CD4-positive, CD25-positive, alpha-beta regulatory T cell (primary cell): ENCODE measurements around the gene SORCS2. TPM values are rescaled to one million over a fixed set of nuclear protein-coding genes. Genes with fewer than 3 reads are reported as not detected.
A peak's percentile ranks its signal among the peaks of the same experiment; 100 is the strongest.

Experiments used
- ATAC-seq, 2 donors: fragments of 150-1000 bp; cut with Tn5 transposase; one replicate each; pipeline ENCODE4 v1.10.0; 2021; ENCODE audit warnings: low read depth in 2 of 2, moderate number of reproducible peaks in 2 of 2, moderate library complexity in 1 of 2
- DNase-seq, 3 donors: peaks; one replicate each; pipeline versions ENCODE4 v3.0.0 to v3.0.0-alpha.2; 2012 to 2022; ENCODE audit warnings: mixed read lengths in 1 of 3
- H3K27ac ChIP-seq: one replicate; pipeline ENCODE4 v1.7.0; 2013; ENCODE audit warnings: mild to moderate bottlenecking, low read length; ENCODE audit not compliant: insufficient read depth, poor library complexity, severe bottlenecking
- H3K27me3 ChIP-seq: one replicate; pipeline ENCODE4 v1.7.0; 2013; ENCODE audit warnings: low read length; ENCODE audit not compliant: control insufficient read depth, insufficient read depth
- H3K36me3 ChIP-seq: one replicate; pipeline ENCODE4 v1.7.0; 2013; ENCODE audit warnings: mild to moderate bottlenecking, low read length, moderate library complexity; ENCODE audit not compliant: control insufficient read depth, insufficient read depth
- H3K4me1 ChIP-seq: 2 replicates; pipeline ENCODE4 v1.7.0; 2013; ENCODE audit warnings: mild to moderate bottlenecking, low read length; ENCODE audit not compliant: insufficient read depth, control insufficient read depth, poor library complexity, severe bottlenecking
- H3K4me3 ChIP-seq: one replicate; pipeline ENCODE4 v1.7.0; 2013; ENCODE audit warnings: low read depth, mild to moderate bottlenecking, low read length, moderate library complexity
- H3K9me3 ChIP-seq, 2 experiments: 1 replicate in 1 of 2; 2 replicates in 1 of 2; pipeline ENCODE4 v1.7.0; 2013; ENCODE audit warnings: low read length in 2 of 2, mild to moderate bottlenecking in 1 of 2, moderate library complexity in 1 of 2; ENCODE audit not compliant: control insufficient read depth in 2 of 2
- H3K27ac Mint-ChIP-seq, 3 donors: one replicate each; pipeline ENCODE4 v1.8.0; 2020 to 2022; ENCODE audit warnings: mild to moderate bottlenecking in 3 of 3, mixed read lengths in 3 of 3, moderate library complexity in 2 of 3
- H3K27me3 Mint-ChIP-seq: one replicate; pipeline ENCODE4 v1.8.0; 2022; ENCODE audit warnings: mild to moderate bottlenecking, mixed read lengths
- H3K36me3 Mint-ChIP-seq: one replicate; pipeline ENCODE4 v1.8.0; 2020; ENCODE audit warnings: mixed read lengths
- H3K4me1 Mint-ChIP-seq, 4 donors: one replicate each; pipeline ENCODE4 v1.8.0; 2020 to 2022; ENCODE audit warnings: mixed read lengths in 4 of 4, mild to moderate bottlenecking in 1 of 4
- H3K4me3 Mint-ChIP-seq, 4 donors: one replicate each; pipeline ENCODE4 v1.8.0; 2020 to 2022; ENCODE audit warnings: mild to moderate bottlenecking in 4 of 4, mixed read lengths in 4 of 4, moderate library complexity in 3 of 4
- H3K9me3 Mint-ChIP-seq, 7 donors: one replicate each; pipeline ENCODE4 v1.8.0; 2020 to 2022; ENCODE audit warnings: mixed read lengths in 7 of 7, mild to moderate bottlenecking in 3 of 7, moderate library complexity in 2 of 7
- polyA plus RNA-seq, 4 donors: library from polyadenylated mRNA; unstranded; fragments of 300-500 nt; fragmentation: Illumina TruSeq; gene quantifications; one replicate each; pipeline ENCODE4 v1.2.3, GENCODE V29; 2021
- total RNA-seq: library from RNA; stranded (reverse); gene quantifications from one replicate; pipeline ENCODE4 v1.2.3, GENCODE V29; 2022

SORCS2 gene
- total and polyA plus RNA-seq, 5 donors from 2014 or later, result not detected

- ATAC-seq (no peak), DNase-seq (no peak)
- Histone ChIP-seq H3K4me3 (no peak overlapping the region), H3K4me1 (no peaks in the 10 kb centered on the region), H3K9me3 (no peaks in the 10 kb centered on the region), H3K36me3 (no peaks in the 10 kb centered on the region), H3K27me3 (no peaks in the 10 kb centered on the region), H3K27ac (no peak overlapping the region)
- Mint-ChIP-seq H3K4me1 (no peaks in the 10 kb centered on the region), H3K27me3 (peaks cover 6% of the 10 kb centered on the region), H3K4me3 (no peak overlapping the region), H3K36me3 (no peaks in the 10 kb centered on the region), H3K27ac (no peak overlapping the region), H3K9me3 (peaks cover 0 to 1% (median 0%) of the 10 kb centered on the region in 7 donors)
These were observed 321.3 kb downstream of the SORCS2 start for GRCh38 chr4:7513671-7514070.

- no peaks in the 10 kb centered on the region for H3K27me3 ChIP-seq
- H3K4me3 ChIP-seq, result no peak overlapping the region
- Mint-ChIP-seq H3K4me1 (no peaks in the 10 kb centered on the region), H3K9me3 (peaks cover 0 to 1% (median 0%) of the 10 kb centered on the region in 7 donors), H3K4me3 (no peak overlapping the region), H3K36me3 (no peaks in the 10 kb centered on the region), H3K27me3 (peaks cover 6% of the 10 kb centered on the region), H3K27ac (peak overlapping the region in 1 of 3 donors; percentile 74)
- H3K36me3 ChIP-seq, result no peaks in the 10 kb centered on the region
- DNase-seq, result no peak
- H3K9me3 ChIP-seq, result no peaks in the 10 kb centered on the region
- no peak overlapping the region for H3K27ac ChIP-seq
- ATAC-seq, result no peak
- H3K4me1 ChIP-seq, result no peaks in the 10 kb centered on the region
These were observed 321.9 kb downstream of the SORCS2 start for GRCh38 chr4:7514281-7514680.

GRCh38 chr4:7514789-7515188, 322.5 kb downstream of the SORCS2 start:
- no peaks in the 10 kb centered on the region for H3K36me3 Mint-ChIP-seq
- H3K27ac Mint-ChIP-seq, result no peak overlapping the region
- no peak overlapping the region for H3K27ac ChIP-seq
- no peaks in the 10 kb centered on the region for H3K27me3 ChIP-seq
- H3K36me3 ChIP-seq, result no peaks in the 10 kb centered on the region
- no peaks in the 10 kb centered on the region for H3K9me3 ChIP-seq
- no peak overlapping the region for H3K4me3 ChIP-seq
- ATAC-seq, result no peak
- no peak overlapping the region for H3K4me3 Mint-ChIP-seq
- no peaks in the 10 kb centered on the region for H3K4me1 ChIP-seq
- H3K27me3 Mint-ChIP-seq, result peaks cover 6% of the 10 kb centered on the region
- H3K4me1 Mint-ChIP-seq, result no peaks in the 10 kb centered on the region
- H3K9me3 Mint-ChIP-seq, result peaks cover 0 to 1% (median 0%) of the 10 kb centered on the region in 7 donors
- no peak for DNase-seq

- no peak for ATAC-seq
These were observed 323.1 kb downstream of the SORCS2 start for GRCh38 chr4:7515390-7515902.

DNA sequence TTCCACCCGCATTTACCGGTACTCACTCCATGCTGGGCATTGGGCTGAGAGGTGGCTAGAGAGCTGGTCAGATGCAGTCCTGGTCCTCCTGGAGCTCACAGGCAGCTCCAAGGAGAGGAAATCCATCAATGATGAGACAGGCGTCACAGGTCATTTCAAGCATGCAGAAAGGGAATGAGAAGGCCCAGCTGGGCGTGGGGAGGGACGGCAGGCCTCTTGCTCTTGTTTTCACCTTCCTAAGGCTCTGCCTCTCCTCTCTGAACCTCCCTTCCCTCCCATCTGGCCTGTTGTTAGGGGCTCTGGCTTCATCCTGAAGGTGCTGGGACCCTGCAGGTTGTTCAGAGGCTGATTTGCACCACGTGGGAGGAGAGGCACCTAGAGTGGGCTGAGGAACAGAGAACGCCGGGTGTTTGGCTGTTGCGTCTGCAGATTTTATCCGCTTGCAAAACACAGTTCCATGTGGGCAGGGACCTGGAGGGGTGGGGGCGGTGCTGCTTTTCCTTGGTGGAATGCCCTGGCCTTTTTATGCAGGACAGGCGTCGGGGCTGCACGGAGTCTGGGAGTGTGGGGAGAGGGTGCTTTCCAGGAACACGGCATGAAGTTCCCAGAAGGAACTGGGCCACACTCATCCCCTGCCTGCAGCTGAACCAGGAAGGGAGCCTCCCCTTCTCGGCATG, 323.9 kb downstream of the SORCS2 start:
- H3K4me3 Mint-ChIP-seq, result no peak overlapping the region
- DNase-seq, result no peak
- H3K36me3 Mint-ChIP-seq, result no peaks in the 10 kb centered on the region
- no peak overlapping the region for H3K27ac Mint-ChIP-seq
- H3K27me3 Mint-ChIP-seq, result peaks cover 6% of the 10 kb centered on the region
- Histone ChIP-seq H3K9me3 (no peaks in the 10 kb centered on the region), H3K4me3 (no peak overlapping the region), H3K27me3 (no peaks in the 10 kb centered on the region), H3K27ac (no peak overlapping the region), H3K36me3 (no peaks in the 10 kb centered on the region), H3K4me1 (no peaks in the 10 kb centered on the region)
- no peaks in the 10 kb centered on the region for H3K4me1 Mint-ChIP-seq
- no peak for ATAC-seq
- no peaks in the 10 kb centered on the region for H3K9me3 Mint-ChIP-seq

More at GRCh38 chr4:7515390-7515902, 323.1 kb downstream of the SORCS2 start:
- Mint-ChIP-seq H3K9me3 (peaks cover 0 to 1% (median 0%) of the 10 kb centered on the region in 7 donors), H3K36me3 (no peaks in the 10 kb centered on the region), H3K27ac (no peak overlapping the region), H3K4me1 (no peaks in the 10 kb centered on the region), H3K4me3 (no peak overlapping the region), H3K27me3 (peaks cover 6% of the 10 kb centered on the region)
- H3K36me3 ChIP-seq, result no peaks in the 10 kb centered on the region
- DNase-seq, result no peak
- H3K4me3 ChIP-seq, result no peak overlapping the region
- no peak overlapping the region for H3K27ac ChIP-seq
- no peaks in the 10 kb centered on the region for H3K9me3 ChIP-seq
- no peaks in the 10 kb centered on the region for H3K27me3 ChIP-seq
- H3K4me1 ChIP-seq, result no peaks in the 10 kb centered on the region

DNA sequence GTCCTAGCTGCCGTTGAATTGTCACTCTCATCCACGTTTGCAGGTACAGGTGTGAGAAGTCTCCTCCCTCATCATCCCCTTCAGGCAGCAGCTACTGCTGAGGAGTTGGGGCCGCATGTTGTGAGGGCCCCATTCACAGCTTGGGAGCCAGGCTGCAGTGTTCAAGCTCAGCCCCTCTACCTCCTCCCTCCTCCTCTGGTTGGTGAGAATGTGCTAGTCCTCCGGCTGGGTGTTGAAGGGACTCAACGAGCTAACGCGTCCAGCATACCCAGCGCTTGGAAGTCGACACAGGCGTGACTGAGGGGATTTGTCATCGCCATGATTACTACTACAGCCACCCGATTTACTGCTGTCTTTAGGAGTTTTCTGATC, 324.4 kb downstream of the SORCS2 start:
- Histone ChIP-seq H3K4me1 (no peaks in the 10 kb centered on the region), H3K36me3 (no peaks in the 10 kb centered on the region), H3K4me3 (no peak overlapping the region), H3K27ac (no peak overlapping the region), H3K9me3 (no peaks in the 10 kb centered on the region), H3K27me3 (no peaks in the 10 kb centered on the region)
- Mint-ChIP-seq H3K4me3 (no peak overlapping the region), H3K9me3 (no peaks in the 10 kb centered on the region), H3K27me3 (peaks cover 8% of the 10 kb centered on the region), H3K27ac (no peak overlapping the region), H3K36me3 (no peaks in the 10 kb centered on the region), H3K4me1 (no peaks in the 10 kb centered on the region)
- DNase-seq, result no peak
- no peak for ATAC-seq

DNA sequence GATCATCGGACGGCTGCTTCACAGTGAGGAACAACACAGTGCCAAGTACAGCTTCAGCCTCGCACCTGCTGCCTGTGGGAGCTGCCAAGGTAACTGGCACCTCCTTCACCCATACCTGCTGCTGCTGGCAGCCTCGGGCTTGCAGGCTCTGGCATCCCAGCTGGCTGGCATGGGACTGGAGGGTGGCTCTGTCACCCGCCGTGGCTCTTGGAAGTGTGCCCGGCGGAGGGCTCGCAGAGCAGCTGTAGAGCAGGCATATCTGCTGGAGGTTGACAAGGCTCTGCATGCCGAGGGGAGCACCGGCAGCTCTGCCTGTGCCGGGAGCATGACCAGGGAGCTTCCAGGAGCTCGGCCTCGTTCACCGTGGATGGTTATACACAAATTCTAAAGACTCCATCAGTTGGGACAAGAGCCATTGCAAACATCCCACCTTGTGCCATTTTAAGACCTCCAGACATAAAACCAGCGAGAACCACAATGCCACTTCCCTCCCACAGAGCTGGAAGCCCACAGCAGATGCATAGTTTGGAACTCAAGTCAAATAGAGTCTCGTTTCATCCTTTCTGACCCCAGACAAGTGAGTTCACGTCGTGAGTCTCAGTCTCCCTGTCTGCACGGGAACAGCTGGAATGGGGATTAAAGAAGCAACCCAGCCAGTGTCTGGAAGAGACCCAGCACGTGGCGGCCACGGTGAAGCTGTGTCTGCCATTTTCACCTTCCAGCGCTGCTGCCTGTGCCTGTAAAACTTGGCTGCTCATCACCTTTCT, 326.7 kb downstream of the SORCS2 start:
- DNase-seq (no peak), ATAC-seq (no peak)
- Mint-ChIP-seq H3K4me3 (no peak overlapping the region), H3K9me3 (no peaks in the 10 kb centered on the region), H3K36me3 (no peaks in the 10 kb centered on the region), H3K27me3 (peaks cover 10% of the 10 kb centered on the region), H3K4me1 (no peaks in the 10 kb centered on the region), H3K27ac (no peak overlapping the region)
- Histone ChIP-seq H3K27ac (no peak overlapping the region), H3K4me3 (no peak overlapping the region), H3K9me3 (no peaks in the 10 kb centered on the region), H3K4me1 (no peaks in the 10 kb centered on the region), H3K27me3 (no peaks in the 10 kb centered on the region), H3K36me3 (no peaks in the 10 kb centered on the region)
